ENCODE results near the gene GSDME.

GRCh38 chr7:24752073-24752800, 5.0 kb downstream of the GSDME start:
- no peak for TF ChIP-seq CTCF (tag by site-specific recombination; IDR thresholded peaks at IDR 0.05)
- TF ChIP-seq ZNF670 (tag by site-specific recombination; IDR thresholded peaks at IDR 0.05; ENCODE audit: low read depth) = no peak
- no peak for TF ChIP-seq ZNF549 (tag by site-specific recombination; IDR thresholded peaks at IDR 0.05)
- TF ChIP-seq ZNF302 (tag by site-specific recombination; IDR thresholded peaks at IDR 0.05; ENCODE audit: low read depth) = no peak
- no peak for TF ChIP-seq ZNF571 (tag by site-specific recombination; IDR thresholded peaks at IDR 0.05)
- TF ChIP-seq GLI4 (tag by site-specific recombination; IDR thresholded peaks at IDR 0.05) = no peak
- TF ChIP-seq, protein P1, sequence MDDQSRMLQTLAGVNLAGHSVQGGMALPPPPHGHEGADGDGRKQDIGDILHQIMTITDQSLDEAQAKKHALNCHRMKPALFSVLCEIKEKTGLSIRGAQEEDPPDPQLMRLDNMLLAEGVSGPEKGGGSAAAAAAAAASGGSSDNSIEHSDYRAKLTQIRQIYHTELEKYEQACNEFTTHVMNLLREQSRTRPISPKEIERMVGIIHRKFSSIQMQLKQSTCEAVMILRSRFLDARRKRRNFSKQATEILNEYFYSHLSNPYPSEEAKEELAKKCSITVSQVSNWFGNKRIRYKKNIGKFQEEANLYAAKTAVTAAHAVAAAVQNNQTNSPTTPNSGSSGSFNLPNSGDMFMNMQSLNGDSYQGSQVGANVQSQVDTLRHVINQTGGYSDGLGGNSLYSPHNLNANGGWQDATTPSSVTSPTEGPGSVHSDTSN (CRISPR knock-in tag; IDR thresholded peaks at IDR 0.05) = no peak
- no peak for TF ChIP-seq ZNF555 (tag by site-specific recombination; conservative IDR thresholded peaks at IDR 0.05)
- TF ChIP-seq ZNF274 (IDR thresholded peaks at IDR 0.05; ENCODE audit: low read length) = no peak
- TF ChIP-seq ZNF274 (tag by site-specific recombination; IDR thresholded peaks at IDR 0.05; ENCODE audit: borderline replicate concordance) = no peak
- no peak for TF ChIP-seq BCL11A (tag by site-specific recombination; IDR thresholded peaks at IDR 0.05; ENCODE audit: low read depth)

Measured in HEK293 (cell line).